ENCODE measurements around the gene ALDH1B1.

Gene ALDH1B1

GRCh38 chr9:38417003-38417945, 24.8 kb downstream of the ALDH1B1 start:
- DNase-seq: no peak

DNA sequence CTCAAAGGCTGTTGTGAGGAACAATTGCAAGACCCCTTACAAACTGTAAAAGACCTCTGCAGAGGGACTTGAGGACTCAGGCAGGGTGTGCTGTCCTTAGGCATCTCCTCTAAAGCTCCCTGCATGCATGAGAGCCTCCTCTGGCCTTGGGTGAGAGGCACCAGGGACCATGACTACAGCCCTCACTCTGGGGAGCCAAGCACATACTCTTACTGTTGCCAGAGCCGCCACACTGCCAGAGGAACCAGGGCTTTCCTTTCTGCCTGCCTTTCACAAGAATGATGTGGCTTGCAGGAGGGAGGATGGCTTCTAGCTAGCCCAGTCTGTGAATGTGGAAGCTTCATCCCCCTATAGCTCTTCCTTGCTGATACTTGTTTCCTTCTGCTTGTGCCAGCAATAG, 25.9 kb downstream of the ALDH1B1 start:
- no peak for DNase-seq

- no peak for DNase-seq
Observed at GRCh38 chr9:38419181-38419580, 26.7 kb downstream of the ALDH1B1 start.

DNA sequence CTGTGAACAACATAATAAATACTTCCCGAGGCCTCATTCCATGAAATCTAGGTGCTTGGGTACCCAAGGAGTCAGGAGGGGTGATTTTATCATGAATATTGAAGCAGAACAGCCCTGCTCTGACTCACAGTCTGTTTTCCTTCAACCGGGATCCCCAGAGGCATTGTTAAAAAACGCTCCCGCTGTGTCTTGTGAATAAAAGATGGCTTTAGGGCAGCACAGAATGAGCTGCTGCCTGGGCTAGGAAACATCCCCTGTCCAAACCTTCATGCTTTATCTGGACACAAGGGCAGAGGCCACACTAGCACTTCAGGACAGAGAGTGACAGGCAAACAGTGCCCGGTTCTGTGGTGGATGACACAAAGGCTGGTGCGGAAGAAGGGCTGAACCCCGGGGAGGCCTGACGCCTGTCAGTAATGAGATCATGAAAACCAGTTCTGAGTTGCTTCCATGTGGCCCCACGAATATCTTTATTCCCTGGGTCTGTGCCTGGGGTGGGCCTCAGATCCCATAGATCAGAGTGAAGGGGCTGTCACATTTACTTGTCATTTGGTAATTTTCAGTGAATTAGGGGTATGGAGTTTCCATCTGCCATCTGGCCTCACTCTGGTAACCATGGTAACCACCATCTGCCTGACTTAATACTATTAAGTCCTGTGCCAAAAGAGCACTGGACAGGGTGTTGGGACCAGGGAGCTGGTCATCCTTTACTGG, 29.2 kb downstream of the ALDH1B1 start:
- no peak for DNase-seq

- DNase-seq: no peak
Observed at GRCh38 chr9:38422555-38423260, 30.2 kb downstream of the ALDH1B1 start.

- no peak for DNase-seq
Observed at GRCh38 chr9:38423273-38423972, 30.9 kb downstream of the ALDH1B1 start.

DNA sequence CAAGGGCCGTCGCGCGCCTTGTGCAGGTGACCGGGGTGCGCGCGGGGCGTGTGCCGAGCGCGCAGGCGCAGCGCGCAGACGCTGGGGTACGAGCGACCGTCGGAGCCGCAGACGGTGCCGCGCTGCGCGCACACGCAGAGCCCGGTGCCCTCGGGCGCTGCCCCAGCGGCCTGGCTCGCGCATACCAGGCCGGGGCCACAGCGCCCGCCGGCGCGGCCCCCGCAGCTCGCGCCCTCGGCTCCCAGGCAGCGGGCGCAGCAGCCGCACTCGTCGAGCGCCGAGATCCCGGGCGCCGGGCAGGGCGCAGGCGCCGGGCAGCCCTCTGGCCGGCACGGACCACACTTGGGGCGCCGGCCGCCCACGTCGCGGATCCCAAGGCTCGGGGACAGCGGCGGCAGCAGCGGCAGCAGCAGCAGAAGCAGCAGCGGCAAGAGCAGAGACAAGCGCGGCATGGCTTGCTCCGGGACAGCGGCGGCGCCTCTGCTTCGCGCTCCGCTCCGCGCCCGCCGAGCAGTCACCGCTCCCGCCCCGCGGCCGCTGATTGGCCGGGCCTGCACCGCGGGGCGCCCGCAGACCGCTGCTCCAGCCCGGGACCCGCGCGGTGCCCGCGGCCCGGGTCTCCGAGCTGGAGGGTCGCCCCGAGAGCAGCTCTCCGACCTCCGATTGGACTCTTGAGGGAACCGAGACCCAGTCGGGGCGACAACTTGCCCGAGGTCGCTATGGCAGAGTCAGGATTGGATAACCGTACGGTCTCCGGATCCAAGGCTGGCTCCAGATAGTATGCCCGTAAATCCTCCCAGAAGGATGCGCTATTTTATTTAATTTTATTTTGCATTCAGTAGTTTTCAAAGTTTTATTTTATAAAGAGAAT, 31.7 kb downstream of the ALDH1B1 start, which contains the start of gene IGFBPL1:
IGFBPL1 (minus strand) TSS at position 482 of the 871 bp plus-strand sequence; CDS start at position 452, 30 bp downstream.
- no peak for DNase-seq

DNA sequence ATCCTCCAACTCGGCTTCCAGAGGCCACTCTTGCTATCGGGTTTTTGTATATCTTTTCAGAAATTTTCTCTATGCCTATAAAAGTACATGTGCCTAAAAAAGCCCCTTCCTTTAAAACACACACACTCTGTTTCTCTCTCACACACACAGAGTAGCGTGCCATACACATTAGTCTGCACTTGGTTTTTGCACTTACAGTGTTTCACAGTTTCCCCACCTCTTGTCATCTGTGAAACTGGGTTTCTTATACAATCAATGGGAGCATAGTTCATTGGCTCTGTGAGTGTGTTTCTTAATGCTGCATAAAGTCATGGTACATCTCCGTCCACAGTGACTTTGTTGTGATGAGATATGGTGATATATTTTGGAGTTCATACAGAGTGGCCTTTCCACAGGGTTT, 32.4 kb downstream of the ALDH1B1 start:
- no peak for DNase-seq

DNA sequence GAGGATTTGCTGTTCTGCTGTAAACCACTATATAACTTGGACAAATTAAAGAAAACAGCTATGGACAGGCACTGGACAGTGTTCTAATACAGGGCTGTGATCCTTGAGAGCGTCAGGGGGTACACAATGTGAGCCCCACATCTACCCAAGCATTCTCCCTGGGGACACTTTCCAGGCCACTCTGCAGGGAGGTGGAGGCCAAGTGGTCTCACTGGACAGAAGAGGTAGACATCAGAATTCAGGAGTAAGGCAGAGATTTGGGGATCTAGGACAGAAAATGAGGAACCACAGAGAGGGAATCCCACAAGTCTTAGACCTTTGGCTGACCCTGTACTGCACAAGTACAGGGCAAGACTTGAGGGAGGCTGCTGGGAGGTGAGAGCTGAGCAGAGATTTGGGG, 35.6 kb downstream of the ALDH1B1 start:
- DNase-seq: no peak

GRCh38 chr9:38431116-38431515, 38.6 kb downstream of the ALDH1B1 start:
- DNase-seq: no peak

- peak; percentile 3 for DNase-seq
Observed at GRCh38 chr9:38432922-38433510, 40.5 kb downstream of the ALDH1B1 start.

GRCh38 chr9:38434365-38434764, 41.9 kb downstream of the ALDH1B1 start:
- no peak for DNase-seq

GRCh38 chr9:38434853-38435252, 42.4 kb downstream of the ALDH1B1 start:
- DNase-seq: no peak

DNA sequence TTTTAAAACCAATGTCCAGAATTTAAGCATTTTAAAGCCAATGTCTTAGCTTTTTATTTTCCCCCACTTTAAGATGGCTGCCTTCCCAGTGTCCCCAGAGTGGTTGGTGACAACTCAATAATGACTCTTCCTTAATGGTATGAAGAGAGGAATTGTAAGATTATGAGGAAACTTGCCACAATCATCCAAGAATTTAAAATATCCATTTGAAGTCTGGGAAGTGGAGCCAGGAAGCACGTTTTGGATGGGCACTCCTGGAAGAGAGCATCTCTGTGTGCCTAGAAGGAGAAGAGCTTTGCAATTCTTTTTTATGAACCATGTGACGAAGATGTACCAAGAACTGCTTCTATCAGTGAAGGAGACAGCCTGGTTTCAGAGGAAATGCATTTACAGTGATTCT, 43.0 kb downstream of the ALDH1B1 start:
- DNase-seq: no peak

- no peak for DNase-seq
Observed at GRCh38 chr9:38436708-38437107, 44.2 kb downstream of the ALDH1B1 start.

DNA sequence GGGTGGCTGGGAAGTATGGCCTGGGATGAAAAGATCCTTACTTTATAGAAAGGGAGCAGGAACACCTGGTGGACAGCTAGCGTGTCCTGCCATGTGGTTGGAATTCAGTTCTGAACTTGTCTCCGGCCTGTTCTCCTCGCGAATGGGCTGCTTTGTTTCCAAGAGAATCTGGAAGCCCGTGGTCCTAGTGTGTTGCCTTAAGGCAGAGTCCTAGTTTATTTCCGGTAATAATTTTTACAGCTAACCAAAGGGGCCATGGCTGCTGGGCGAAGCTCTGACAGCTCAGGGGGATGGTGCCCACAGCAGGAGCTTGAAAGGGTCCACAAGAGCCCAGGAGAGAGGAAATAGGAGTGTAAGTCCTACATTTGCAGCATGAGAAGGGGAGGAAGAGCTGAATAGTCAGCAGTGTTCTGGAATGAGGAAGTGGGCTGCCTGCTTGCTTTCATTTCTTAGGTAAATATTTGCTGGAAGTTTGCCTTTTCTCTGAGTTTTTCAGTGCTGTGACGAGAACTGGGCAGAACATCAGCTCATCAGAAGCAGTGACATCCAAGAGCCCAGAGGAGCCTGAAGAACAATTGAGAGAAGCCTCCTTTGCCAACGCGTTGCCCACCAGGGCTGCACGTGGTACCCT, 44.8 kb downstream of the ALDH1B1 start:
- no peak for DNase-seq

DNA sequence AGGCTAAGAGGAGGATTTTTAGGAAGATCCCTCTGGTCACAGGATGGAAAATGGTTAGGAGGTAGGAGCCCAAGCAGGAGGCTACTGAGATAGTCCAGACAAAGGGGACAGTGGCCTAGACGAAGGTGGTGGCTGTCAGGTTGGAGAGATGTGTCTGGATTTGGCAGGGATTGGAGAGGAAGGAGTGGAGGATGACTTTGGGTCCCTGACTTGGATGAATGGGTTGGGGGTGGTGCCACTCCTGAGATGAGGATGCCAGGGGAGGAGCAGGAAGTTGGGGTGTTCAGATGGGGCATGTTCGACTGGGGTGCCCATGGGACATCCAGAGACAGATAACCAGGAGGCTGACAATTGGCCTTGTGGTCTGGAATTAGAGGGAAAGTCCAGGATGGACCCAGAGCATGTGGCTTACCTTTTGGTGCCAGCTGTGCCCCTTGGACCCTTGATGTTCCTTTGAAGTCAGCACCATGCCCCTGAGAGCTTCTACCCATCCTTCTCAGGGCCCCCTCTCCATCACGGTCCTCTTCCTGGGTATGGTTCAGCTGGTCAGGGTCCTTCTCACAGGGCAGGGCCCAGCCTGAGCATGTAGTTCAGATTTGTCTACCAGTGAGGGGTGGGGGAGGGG, 46.9 kb downstream of the ALDH1B1 start:
- no peak for DNase-seq

- no peak for DNase-seq
Observed at GRCh38 chr9:38439916-38440301, 47.4 kb downstream of the ALDH1B1 start.

GRCh38 chr9:38440516-38440915, 48.0 kb downstream of the ALDH1B1 start:
- no peak for DNase-seq

DNA sequence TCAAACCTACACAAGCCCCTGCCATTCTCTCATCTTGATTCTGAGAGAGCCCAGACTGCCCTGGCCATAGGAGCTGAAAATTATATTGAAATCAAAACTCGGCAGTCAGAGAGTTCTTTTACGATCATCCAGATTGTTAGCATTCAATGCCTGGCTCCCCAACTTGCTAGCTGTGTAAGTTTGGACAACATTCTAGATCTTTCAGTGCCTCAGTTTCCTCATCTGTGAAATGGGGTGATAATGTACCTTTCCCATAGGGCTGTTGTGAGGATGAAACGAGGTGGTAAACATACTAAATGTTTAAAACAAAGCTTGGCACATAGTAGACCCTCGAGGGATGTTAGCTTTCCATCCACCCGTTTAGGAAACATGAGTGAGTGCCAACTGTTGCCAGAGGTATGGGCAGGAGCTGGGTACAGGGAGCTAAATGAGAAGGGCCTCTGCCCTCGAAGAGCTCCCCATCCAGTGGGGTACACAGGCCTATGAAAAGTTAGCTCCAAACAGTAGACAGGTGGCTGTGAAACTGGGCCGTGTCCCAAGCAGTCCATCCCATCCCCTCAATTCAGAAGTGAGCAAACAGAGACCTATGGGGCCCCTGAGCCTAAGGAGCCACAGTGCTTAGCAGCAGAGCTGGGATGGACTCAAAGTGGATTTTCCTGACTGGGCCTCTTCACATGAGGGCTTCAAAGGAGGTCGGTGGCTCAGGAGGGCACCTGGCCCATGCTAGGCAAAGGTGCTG, 49.0 kb downstream of the ALDH1B1 start:
- DNase-seq: no peak

Data from NCI-H226 (cell line).